ENCODE data around the gene C1orf226.

DNA sequence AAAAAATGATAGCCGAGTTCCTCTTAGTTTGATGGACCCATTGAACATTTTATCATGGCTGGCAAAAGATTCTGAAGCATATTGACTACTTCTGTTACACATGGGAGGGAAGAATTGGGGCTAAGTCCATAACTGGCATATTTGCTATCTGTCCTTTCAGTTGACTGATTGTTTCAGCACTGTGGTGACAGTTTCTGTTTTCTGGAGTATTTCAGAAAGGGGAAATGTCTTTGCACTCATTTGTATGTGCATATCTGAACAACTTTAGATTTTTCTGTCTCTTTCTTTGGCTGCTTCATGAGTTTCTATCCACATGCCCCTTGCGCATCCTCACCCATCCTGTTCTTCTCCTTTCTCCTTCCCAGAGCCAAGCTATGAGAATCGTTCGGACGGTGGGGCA lies 38.1 kb upstream of the C1orf226 start:
- TF ChIP-seq, protein P1, sequence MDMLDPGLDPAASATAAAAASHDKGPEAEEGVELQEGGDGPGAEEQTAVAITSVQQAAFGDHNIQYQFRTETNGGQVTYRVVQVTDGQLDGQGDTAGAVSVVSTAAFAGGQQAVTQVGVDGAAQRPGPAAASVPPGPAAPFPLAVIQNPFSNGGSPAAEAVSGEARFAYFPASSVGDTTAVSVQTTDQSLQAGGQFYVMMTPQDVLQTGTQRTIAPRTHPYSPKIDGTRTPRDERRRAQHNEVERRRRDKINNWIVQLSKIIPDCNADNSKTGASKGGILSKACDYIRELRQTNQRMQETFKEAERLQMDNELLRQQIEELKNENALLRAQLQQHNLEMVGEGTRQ (IDR thresholded peaks at IDR 0.05; ENCODE audit: low read depth, low read length): no peak
- TF ChIP-seq, protein P2, sequence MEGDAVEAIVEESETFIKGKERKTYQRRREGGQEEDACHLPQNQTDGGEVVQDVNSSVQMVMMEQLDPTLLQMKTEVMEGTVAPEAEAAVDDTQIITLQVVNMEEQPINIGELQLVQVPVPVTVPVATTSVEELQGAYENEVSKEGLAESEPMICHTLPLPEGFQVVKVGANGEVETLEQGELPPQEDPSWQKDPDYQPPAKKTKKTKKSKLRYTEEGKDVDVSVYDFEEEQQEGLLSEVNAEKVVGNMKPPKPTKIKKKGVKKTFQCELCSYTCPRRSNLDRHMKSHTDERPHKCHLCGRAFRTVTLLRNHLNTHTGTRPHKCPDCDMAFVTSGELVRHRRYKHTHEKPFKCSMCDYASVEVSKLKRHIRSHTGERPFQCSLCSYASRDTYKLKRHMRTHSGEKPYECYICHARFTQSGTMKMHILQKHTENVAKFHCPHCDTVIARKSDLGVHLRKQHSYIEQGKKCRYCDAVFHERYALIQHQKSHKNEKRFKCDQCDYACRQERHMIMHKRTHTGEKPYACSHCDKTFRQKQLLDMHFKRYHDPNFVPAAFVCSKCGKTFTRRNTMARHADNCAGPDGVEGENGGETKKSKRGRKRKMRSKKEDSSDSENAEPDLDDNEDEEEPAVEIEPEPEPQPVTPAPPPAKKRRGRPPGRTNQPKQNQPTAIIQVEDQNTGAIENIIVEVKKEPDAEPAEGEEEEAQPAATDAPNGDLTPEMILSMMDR (conservative IDR thresholded peaks at IDR 0.05; ENCODE audit: low read depth, low read length): no peak
- TF ChIP-seq BHLHE40 (IDR thresholded peaks at IDR 0.05; ENCODE audit: low read depth, low read length) (no peak), RFX5 (IDR thresholded peaks at IDR 0.05; ENCODE audit: low read depth, low read length) (no peak), MXI1 (IDR thresholded peaks at IDR 0.05; ENCODE audit: borderline replicate concordance, low read depth, low read length) (no peak), SMC3 (IDR thresholded peaks at IDR 0.05; ENCODE audit: low read depth, low read length) (no peak), POLR2A (IDR thresholded peaks at IDR 0.05; ENCODE audit: low read depth, low read length) (no peak), MAZ (IDR thresholded peaks at IDR 0.05; ENCODE audit: borderline replicate concordance, low read depth, low read length) (no peak), RAD21 (IDR thresholded peaks at IDR 0.05; ENCODE audit: low read length) (no peak)

Data from IMR-90 (cell line).